Right lobe of liver (tissue), 6 donors: Measurements from ENCODE around the gene CCNL1. TPM values are rescaled to one million over a fixed set of nuclear protein-coding genes. Genes with fewer than 3 reads are reported as not detected.

Experiments
- ATAC-seq, 4 donors: fragments of 200-7000 bp; cut with Tn5 transposase; one replicate each; pipeline ENCODE4 v1.9.1; 2020; ENCODE audit warnings: mild to moderate bottlenecking in 4 of 4, moderate library complexity in 4 of 4
- DNase-seq, 3 donors: peaks; one replicate each; pipeline ENCODE4 v3.0.0-alpha.2; 2020
- H3K27ac ChIP-seq, 3 donors: fragments of 200-600 bp; one replicate each; pipeline ENCODE4 v1.8.0; 2022
- H3K27me3 ChIP-seq, 2 donors: fragments of 200-600 bp; one replicate each; pipeline ENCODE4 v1.8.0; 2022
- H3K36me3 ChIP-seq, 4 donors: fragments of 200-600 bp; sonication (generic) in 1 of 4; one replicate each; pipeline versions ENCODE4 v1.5.1 to v1.8.0; 2017 to 2022; ENCODE audit warnings: control low read depth in 1 of 4
- H3K4me1 ChIP-seq, 4 donors: fragments of 200-600 bp; sonication (generic) in 1 of 4; one replicate each; pipeline versions ENCODE4 v1.5.1 to v1.8.0; 2017 to 2022; ENCODE audit warnings: control low read depth in 1 of 4
- H3K4me3 ChIP-seq, 3 donors: fragments of 200-600 bp; one replicate each; pipeline ENCODE4 v1.8.0; 2022
- H3K9me3 ChIP-seq, 4 donors: fragments of 200-600 bp; sonication (generic) in 1 of 4; one replicate each; pipeline versions ENCODE4 v1.5.1 to v1.8.0; 2017 to 2022; ENCODE audit warnings: control low read depth in 1 of 4
- POLR2A ChIP-seq: fragments of 450-650 bp; IDR thresholded peaks from one replicate; pipeline ENCODE4 v1.6.1; 2017; ENCODE audit warnings: antibody characterized with exemption, mild to moderate bottlenecking
- WGBS: methylation state at CpG from one replicate; pipeline ENCODE4 v1.1.6; 2018; ENCODE audit warnings: low coverage, low lambda C conversion rate; ENCODE audit not compliant: insufficient coverage; ENCODE audit errors: missing lambda C conversion rate; 5-methylcytosine and 5-hydroxymethylcytosine counted together
- intact Hi-C, 2 donors: fragments of 100-400 bp; cut with DNase I; formaldehyde crosslinking; loops; one replicate each; pipeline versions ENCODE4 v1.11.2 to v1.14.1; 2022
- total RNA-seq, 6 experiments: library from RNA; depleted of rRNA in 2 of 6; stranded (reverse); fragments of >200 nt in 2 of 6; fragmentation: NEBNext Ultra II Directional in 3 of 6; extraction: Animal tissue kit (Norgen Biotek cat#: 25700) in 3 of 6; gene quantifications; one replicate each; pipeline versions ENCODE4 v1.1.0 to v1.2.4, GENCODE V29; 2016 to 2023
- TF ChIP-seq, protein P1 (sequence below), 4 donors: fragments of 200-600 bp in 3 of 4; fragments of 450-650 bp in 1 of 4; IDR thresholded peaks; one replicate each; pipeline versions ENCODE4 v1.5.1 to v1.8.0; 2016 to 2022; ENCODE audit warnings: antibody characterized with exemption in 4 of 4, mild to moderate bottlenecking in 2 of 4
- donor health status: DM: no; HTN: yes; CAD: no.
- donor health status: DM: no; HTN: no; CAD: no.
- donor health status: DM: no; HTN: no; CAD: no.
- donor health status: DM: no; HTN: yes; CAD: no.
- donor health status: DM: no; HTN: yes; CAD: no.

CCNL1 gene
- total RNA-seq, 6 experiments from 2014 or later: 34.0 to 153 (median 78.5) TPM

DNA sequence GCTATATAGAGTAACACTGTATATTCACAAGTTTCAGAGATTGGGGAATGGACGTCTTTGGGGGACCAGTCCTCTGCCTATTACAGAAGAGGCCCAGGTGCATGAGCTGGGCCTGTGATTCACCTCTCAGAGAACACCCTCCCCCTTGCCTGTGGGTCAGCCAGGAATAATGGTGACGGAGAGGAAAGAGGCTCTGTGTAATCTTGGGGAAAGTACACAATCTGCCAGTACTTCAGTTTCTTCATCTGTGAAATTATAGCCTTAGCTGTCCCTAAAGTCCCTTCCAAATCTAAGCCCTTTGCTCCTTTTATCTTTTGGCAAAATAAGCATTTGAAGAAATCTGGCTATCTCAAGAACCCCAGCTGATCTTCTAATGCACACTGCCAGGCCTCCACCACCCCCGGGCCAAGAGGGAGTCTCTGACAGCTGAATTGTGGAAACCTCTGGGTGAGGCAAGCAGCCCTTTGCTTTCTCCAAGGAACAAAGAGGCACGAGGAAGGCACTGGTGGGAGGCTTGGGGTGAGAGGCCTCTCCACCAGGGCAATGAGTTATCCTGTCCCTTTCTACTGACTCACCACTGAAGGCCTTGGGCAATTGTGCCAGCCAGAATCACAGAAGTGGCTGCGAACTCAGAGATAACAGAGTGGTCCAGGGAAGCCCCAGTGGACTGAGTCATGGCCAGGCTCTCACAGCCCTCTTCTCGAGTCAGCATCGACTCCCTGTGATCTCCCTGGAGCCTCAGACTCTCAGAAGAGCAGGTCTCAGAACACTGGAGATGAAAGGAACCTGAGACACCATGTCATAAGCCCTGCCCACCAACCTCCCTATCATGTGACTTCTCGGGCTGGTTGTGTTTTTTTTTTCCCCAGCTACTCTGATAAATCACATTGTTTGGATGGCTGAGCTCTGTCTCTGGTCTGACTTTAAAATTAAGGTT, 31.8 kb downstream of the CCNL1 start:
- no peak overlapping the region for H3K4me3 ChIP-seq
- 40% methylated on average over 4 of the region's 8 CpGs for WGBS
- ATAC-seq: peak; percentile 55 to 74 (median 66)
- H3K27ac ChIP-seq: peak overlapping the region; percentile 61 to 89 (median 83)
- intact Hi-C loops: no loop called here
- DNase-seq: peak; percentile 45 to 65 (median 62)
- H3K9me3 ChIP-seq: no peaks in the 10 kb centered on the region
- H3K36me3 ChIP-seq: no peaks in the 10 kb centered on the region
- H3K27me3 ChIP-seq: no peaks in the 10 kb centered on the region
- peaks cover 0 to 58% (median 23%) of the 10 kb centered on the region in 4 donors for H3K4me1 ChIP-seq
- TF ChIP-seq POLR2A: no peak
- TF ChIP-seq, protein P1, sequence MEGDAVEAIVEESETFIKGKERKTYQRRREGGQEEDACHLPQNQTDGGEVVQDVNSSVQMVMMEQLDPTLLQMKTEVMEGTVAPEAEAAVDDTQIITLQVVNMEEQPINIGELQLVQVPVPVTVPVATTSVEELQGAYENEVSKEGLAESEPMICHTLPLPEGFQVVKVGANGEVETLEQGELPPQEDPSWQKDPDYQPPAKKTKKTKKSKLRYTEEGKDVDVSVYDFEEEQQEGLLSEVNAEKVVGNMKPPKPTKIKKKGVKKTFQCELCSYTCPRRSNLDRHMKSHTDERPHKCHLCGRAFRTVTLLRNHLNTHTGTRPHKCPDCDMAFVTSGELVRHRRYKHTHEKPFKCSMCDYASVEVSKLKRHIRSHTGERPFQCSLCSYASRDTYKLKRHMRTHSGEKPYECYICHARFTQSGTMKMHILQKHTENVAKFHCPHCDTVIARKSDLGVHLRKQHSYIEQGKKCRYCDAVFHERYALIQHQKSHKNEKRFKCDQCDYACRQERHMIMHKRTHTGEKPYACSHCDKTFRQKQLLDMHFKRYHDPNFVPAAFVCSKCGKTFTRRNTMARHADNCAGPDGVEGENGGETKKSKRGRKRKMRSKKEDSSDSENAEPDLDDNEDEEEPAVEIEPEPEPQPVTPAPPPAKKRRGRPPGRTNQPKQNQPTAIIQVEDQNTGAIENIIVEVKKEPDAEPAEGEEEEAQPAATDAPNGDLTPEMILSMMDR (IDR thresholded peaks at IDR 0.05): no peak

DNA sequence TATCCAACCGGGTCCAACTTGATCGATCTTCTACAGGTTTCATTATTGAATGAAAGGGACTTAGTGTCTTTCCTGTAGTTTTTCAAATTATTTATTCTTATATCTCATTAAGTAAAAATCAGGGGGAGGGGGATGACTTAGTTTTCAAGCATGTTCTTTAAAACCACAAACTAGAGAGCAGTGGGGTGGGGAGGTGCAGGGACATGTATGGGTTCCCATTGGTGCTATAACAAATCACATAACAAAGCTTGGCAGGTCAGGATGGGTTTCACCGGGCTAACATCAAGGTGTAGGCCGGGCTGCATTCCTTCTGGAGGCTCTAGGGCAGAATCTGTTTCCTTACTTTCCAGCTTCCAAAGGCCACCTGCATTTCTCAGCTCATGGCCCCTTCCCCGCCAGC, 32.7 kb downstream of the CCNL1 start:
- TF ChIP-seq POLR2A: no peak
- TF ChIP-seq, protein P1 (IDR thresholded peaks at IDR 0.05): no peak
- H3K4me1 ChIP-seq: peaks cover 0 to 61% (median 23%) of the 10 kb centered on the region in 4 donors
- 81% methylated on average over 5 of the region's 5 CpGs for WGBS
- intact Hi-C loops: no loop called here
- no peaks in the 10 kb centered on the region for H3K36me3 ChIP-seq
- peak overlapping the region; percentile 61 to 89 (median 83) for H3K27ac ChIP-seq
- no peaks in the 10 kb centered on the region for H3K9me3 ChIP-seq
- DNase-seq: no peak
- no peak for ATAC-seq
- no peaks in the 10 kb centered on the region for H3K27me3 ChIP-seq
- H3K4me3 ChIP-seq: no peak overlapping the region

GRCh38 chr3:157126365-157126764, 33.6 kb downstream of the CCNL1 start:
- TF ChIP-seq, protein P1 (IDR thresholded peaks at IDR 0.05): no peak
- TF ChIP-seq POLR2A: no peak
- DNase-seq: no peak
- H3K27ac ChIP-seq: peak overlapping the region in 2 of 3 donors; percentile 2 to 89
- H3K4me3 ChIP-seq: no peak overlapping the region
- WGBS: 91% methylated on average over 1 of the region's 1 CpG
- H3K36me3 ChIP-seq: no peaks in the 10 kb centered on the region
- no peaks in the 10 kb centered on the region for H3K9me3 ChIP-seq
- ATAC-seq: no peak
- intact Hi-C loops: no loop called here
- H3K4me1 ChIP-seq: peaks cover 0 to 70% (median 25%) of the 10 kb centered on the region in 4 donors
- H3K27me3 ChIP-seq: no peaks in the 10 kb centered on the region

- ATAC-seq (no peak), DNase-seq (no peak)
- peaks cover 0 to 70% (median 25%) of the 10 kb centered on the region in 4 donors for H3K4me1 ChIP-seq
- H3K4me3 ChIP-seq: no peak overlapping the region
- intact Hi-C loops: no loop called here
- H3K27me3 ChIP-seq: no peaks in the 10 kb centered on the region
- no peaks in the 10 kb centered on the region for H3K36me3 ChIP-seq
- TF ChIP-seq, protein P1 (IDR thresholded peaks at IDR 0.05): no peak
- no peak for TF ChIP-seq POLR2A
- H3K9me3 ChIP-seq: no peaks in the 10 kb centered on the region
- peak overlapping the region in 2 of 3 donors; percentile 2 to 89 for H3K27ac ChIP-seq
Measured at GRCh38 chr3:157125101-157125500, 34.8 kb downstream of the CCNL1 start.
